ENCODE data around the gene TOR4A. TPM values are rescaled to one million over a fixed set of nuclear protein-coding genes. Genes with fewer than 3 reads are reported as not detected.
A peak's percentile ranks its signal among the peaks of the same experiment; 100 is the strongest.

Gene TOR4A
- total RNA-seq, 1 donor from 2014 or later: 38.3 TPM

DNA sequence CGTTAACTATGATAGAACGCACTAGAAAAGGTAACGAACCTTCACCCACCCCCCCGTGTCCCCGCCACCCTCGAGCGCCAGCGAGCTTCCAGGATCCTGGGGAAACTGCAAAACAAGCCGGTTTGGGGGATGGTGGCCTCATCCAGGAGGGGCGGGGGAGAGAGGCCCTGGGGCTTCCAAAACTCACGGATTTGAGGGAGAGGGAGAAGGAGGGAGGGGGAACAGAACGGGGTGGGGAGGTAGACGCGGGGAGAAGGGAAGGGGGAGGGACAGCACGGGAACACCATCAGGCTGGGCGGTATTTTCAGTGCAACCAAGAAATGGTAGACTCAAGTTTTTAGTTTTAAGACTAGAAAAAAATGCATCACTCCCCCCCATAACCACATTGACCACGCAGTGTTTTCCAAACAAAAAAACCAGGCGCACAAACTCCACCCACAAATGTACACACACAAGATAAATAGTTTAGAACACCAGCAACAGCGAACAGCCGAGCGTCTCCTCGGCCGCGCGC is 23.1 kb downstream of the TOR4A start:
- Histone ChIP-seq H3K4me1 (peaks cover 21 to 26% of the 10 kb centered on the region in 2 donors), H3K27me3 (peaks cover 14% of the 10 kb centered on the region), H3K4me3 (peak overlapping the region; percentile 52 to 71), H3K36me3 (no peaks in the 10 kb centered on the region), H3K27ac (no peak overlapping the region), H3K9me3 (no peaks in the 10 kb centered on the region)
- TF ChIP-seq, protein P1, sequence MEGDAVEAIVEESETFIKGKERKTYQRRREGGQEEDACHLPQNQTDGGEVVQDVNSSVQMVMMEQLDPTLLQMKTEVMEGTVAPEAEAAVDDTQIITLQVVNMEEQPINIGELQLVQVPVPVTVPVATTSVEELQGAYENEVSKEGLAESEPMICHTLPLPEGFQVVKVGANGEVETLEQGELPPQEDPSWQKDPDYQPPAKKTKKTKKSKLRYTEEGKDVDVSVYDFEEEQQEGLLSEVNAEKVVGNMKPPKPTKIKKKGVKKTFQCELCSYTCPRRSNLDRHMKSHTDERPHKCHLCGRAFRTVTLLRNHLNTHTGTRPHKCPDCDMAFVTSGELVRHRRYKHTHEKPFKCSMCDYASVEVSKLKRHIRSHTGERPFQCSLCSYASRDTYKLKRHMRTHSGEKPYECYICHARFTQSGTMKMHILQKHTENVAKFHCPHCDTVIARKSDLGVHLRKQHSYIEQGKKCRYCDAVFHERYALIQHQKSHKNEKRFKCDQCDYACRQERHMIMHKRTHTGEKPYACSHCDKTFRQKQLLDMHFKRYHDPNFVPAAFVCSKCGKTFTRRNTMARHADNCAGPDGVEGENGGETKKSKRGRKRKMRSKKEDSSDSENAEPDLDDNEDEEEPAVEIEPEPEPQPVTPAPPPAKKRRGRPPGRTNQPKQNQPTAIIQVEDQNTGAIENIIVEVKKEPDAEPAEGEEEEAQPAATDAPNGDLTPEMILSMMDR (IDR thresholded peaks at IDR 0.05): no peak
- no peak for DNase-seq (ENCODE audit: low spot score in 2 of 2)
- intact Hi-C loops (cut with DNase I): no loop called here

DNA sequence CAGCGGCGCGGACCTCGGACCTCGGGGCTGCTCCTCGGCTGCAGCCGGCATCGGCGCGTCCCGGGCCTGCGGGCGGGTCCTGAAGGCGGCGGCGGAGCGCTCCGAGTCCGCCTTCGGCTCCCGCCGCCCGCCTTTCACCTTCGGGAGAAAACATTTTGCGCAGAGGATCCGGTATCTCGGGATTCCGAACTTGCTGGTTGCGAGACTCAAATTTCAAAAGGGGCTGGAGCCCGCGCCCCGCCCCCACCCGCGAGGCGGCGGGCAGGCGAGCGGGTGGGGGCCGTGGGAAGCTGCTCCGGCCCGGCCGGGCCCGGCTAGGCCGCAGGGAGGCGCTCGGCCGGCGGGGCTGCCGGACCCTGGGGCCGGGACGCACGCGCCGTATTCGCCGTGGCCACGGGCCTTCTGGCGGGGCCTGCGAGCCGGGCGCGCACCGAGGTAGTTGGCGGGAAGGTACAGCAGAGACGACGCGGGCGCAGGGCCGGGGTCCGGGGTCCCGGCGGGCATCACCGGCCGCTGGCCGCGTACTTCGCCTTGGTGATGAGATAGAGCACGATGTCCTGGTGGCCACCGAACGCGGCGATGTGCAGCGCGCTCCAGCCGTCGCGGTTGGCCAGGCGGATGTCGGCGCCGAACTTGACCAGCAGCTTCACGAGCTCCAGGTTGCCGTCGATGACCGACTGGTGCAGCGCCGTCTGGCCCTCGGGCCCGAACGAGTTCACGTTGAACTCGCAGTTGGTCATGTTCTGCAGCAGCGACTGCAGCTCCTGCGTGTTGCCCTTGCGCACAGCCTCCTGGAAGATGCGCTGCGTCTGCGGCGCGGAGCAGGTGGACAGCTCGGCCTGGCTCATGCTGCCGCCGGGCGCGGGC is 23.8 kb downstream of the TOR4A start:
- TF ChIP-seq, protein P1 (IDR thresholded peaks at IDR 0.05): peak in 1 of 3 experiments; percentile 16
- DNase-seq (ENCODE audit: low spot score in 2 of 2): no peak
- intact Hi-C loops (cut with DNase I): no loop called here
- peak overlapping the region; percentile 52 to 71 for H3K4me3 ChIP-seq
- H3K27me3 ChIP-seq: peaks cover 10% of the 10 kb centered on the region
- no peaks in the 10 kb centered on the region for H3K36me3 ChIP-seq
- peaks cover 26 to 29% of the 10 kb centered on the region in 2 donors for H3K4me1 ChIP-seq
- no peaks in the 10 kb centered on the region for H3K9me3 ChIP-seq
- H3K27ac ChIP-seq: no peak overlapping the region

DNA sequence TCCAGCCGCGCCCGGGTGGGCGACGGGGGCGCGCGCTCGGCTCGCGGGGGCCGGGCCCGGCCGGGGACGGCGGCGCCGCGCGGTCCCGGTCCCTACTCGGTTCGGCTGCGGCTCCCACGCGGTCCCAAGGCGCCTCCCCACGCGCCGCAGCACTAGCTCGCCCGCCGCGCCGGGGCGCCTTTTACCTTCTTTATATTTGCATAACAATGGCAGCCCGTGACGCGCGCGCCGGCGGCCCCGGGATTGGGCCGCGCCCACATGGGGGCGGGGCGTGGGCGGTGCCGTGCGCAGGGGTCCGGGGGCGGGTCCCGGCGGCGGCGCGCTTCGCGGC is 24.6 kb downstream of the TOR4A start, which contains the start of gene NRARP:
Gene NRARP, minus strand, starts transcription at position 154 of the 331 bp plus-strand sequence. CDS start 343 bp downstream, outside the sequence.
- Histone ChIP-seq H3K36me3 (no peaks in the 10 kb centered on the region), H3K27ac (peak within 1 kb of the TSS; percentile 41 to 50), H3K4me1 (peaks cover 26 to 29% of the 10 kb centered on the region in 2 donors), H3K27me3 (peaks cover 4% of the 10 kb centered on the region), H3K4me3 (peak within 1 kb of the TSS; percentile 52 to 71), H3K9me3 (no peaks in the 10 kb centered on the region)
- TF ChIP-seq, protein P1 (IDR thresholded peaks at IDR 0.05): no peak
- peak; percentile 54 to 91 for DNase-seq (ENCODE audit: low spot score in 2 of 2)
- intact Hi-C loops (cut with DNase I): no loop called here

DNA sequence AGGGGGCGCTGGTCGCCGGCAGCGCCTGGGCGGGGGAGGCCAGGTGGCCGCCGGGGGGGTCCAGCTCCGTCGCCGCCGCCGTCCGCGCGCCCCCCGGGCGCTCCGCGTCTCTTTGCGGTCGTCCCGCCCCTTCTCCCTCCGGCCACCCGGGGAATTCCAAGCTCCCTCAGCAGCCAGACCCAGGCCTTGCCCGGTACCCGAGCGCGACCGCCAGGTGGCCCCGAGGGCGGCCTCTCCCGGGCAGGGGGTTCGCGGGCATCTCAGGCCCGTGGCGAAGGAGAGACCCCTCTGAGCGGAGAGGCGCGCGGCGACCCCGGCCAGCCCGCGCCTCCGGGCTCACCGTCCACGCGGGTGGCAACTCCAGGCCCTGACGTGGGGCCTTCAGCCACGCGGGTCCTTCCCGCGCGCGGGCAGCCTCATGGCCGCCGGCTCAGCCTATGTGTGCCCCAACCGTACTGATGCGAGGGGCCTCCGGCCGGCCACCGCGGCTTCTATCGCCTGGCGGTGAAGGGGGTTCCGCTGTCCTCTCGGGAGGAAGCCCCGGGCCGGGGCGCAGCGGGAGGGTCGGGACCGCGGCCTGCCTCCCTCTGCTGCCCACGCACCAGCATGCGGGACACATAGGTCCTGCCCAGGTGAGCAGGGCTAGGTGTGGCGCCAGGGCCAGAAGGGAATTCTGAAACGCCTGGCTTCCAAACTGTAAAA is 25.1 kb downstream of the TOR4A start:
- Histone ChIP-seq H3K27me3 (peaks cover 4% of the 10 kb centered on the region), H3K4me3 (peak overlapping the region; percentile 46 to 65), H3K9me3 (no peaks in the 10 kb centered on the region), H3K27ac (peak overlapping the region; percentile 41 to 50), H3K4me1 (peaks cover 26 to 29% of the 10 kb centered on the region in 2 donors), H3K36me3 (no peaks in the 10 kb centered on the region)
- DNase-seq (ENCODE audit: low spot score in 2 of 2): no peak
- TF ChIP-seq, protein P1 (IDR thresholded peaks at IDR 0.05): peak; percentile 23 to 48 (median 31)
- intact Hi-C loops (cut with DNase I): no loop called here

DNA sequence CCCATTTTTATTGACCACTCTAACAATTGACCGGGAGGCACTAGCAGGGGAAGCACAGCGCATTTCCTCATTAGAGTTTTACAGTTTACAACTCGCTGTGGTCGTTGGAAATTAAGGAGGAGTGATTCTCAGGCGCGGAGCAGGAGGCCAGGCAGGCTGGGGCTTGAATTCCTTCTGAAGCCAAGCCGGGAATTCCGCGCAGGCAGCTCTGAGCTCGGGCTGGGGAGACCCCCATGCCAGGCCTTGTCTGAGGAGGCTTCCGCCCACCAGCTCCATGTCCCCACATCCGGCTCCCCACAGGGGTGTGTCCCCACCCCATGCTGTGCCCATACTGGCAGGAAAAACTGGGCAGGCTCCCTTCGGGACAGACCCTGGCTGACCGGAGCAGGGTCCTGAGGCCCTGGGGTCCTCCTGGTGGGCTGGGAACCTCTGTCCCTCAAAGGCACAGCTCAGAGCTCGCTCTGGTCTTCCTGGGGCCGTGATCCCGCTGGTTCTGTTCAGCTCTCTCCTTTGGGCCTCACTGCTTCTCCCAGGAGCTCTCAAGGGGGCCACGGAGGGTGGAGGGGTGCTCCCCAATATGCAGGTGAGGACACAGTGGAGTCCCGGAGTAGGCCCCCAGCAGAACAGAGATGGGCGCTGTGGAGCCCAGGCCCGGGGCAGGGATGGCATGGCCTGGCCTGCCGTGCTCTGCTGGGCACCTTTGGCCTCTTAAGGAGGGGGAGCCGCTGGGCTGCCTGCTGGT is 25.8 kb downstream of the TOR4A start:
- peak overlapping the region in 1 of 2 donors; percentile 41 for H3K27ac ChIP-seq
- intact Hi-C loops (cut with DNase I): no loop called here
- H3K4me1 ChIP-seq: peaks cover 26 to 29% of the 10 kb centered on the region in 2 donors
- TF ChIP-seq, protein P1 (IDR thresholded peaks at IDR 0.05): no peak
- no peak overlapping the region for H3K4me3 ChIP-seq
- no peaks in the 10 kb centered on the region for H3K9me3 ChIP-seq
- H3K27me3 ChIP-seq: peaks cover 4% of the 10 kb centered on the region
- no peak for DNase-seq (ENCODE audit: low spot score in 2 of 2)
- H3K36me3 ChIP-seq: no peaks in the 10 kb centered on the region

Measured in ascending aorta (tissue), 2 donors.